PC-3 (cell line): ENCODE data around the gene RGS3. TPM values are rescaled to one million over a fixed set of nuclear protein-coding genes. Genes with fewer than 3 reads are reported as not detected.

Source experiments
- ATAC-seq: fragments of 200-7000 bp; cut with Tn5 transposase; 2 replicates; pipeline ENCODE4 v1.9.1; 2020; ENCODE audit warnings: mild to moderate bottlenecking, moderate library complexity
- BruUV-seq: library from RNA; stranded (reverse); fragments of 400-500 nt; replicated peaks from 2 replicates; lab custom pipeline; 2021; lab: Mats Ljungman, UMichigan
- CTCF ChIA-PET: fragments of 300-600 bp; sonication (Branson Sonifier 250); formaldehyde crosslinking; loops from one replicate; lab custom pipeline; 2022; ENCODE audit warnings: antibody characterized with exemption; lab: Charles Lee
- POLR2A ChIA-PET: fragments of 300-600 bp; sonication (Branson Sonifier 250); formaldehyde crosslinking; loops from one replicate; lab custom pipeline; 2022; ENCODE audit warnings: antibody characterized with exemption; ENCODE audit not compliant: unreplicated experiment; lab: Charles Lee
- DNase-seq: peaks from one replicate; pipeline ENCODE4 v3.0.0-alpha.2; 2015
- H2AFZ ChIP-seq: fragments of 300-600 bp; sonication (generic); 2 replicates; pipeline ENCODE4 v1.6.0; 2016; ENCODE audit warnings: antibody characterized with exemption, low read length
- H3F3A ChIP-seq: fragments of 300-600 bp; sonication (generic); one replicate; pipeline ENCODE4 v1.6.0; 2017; ENCODE audit warnings: antibody characterized with exemption, low read length, control low read depth, mild to moderate bottlenecking; ENCODE audit not compliant: unreplicated experiment
- H3K27ac ChIP-seq: fragments of 300-600 bp; sonication (generic); 2 replicates; pipeline ENCODE4 v1.5.1; 2016; ENCODE audit warnings: mild to moderate bottlenecking, low read length
- H3K27me3 ChIP-seq: fragments of 300-600 bp; sonication (generic); 2 replicates; pipeline ENCODE4 v1.6.1; 2016; ENCODE audit warnings: low read length, mixed read lengths
- H3K36me3 ChIP-seq: fragments of 300-600 bp; sonication (generic); 2 replicates; pipeline ENCODE4 v1.6.1; 2016; ENCODE audit warnings: low read depth, mixed run types, low read length, mixed read lengths
- H3K4me1 ChIP-seq: fragments of 300-600 bp; sonication (generic); 2 replicates; pipeline ENCODE4 v1.5.1; 2016; ENCODE audit warnings: low read length; ENCODE audit not compliant: insufficient read depth
- H3K4me2 ChIP-seq: fragments of 300-600 bp; sonication (generic); 2 replicates; pipeline ENCODE4 v1.6.0; 2016; ENCODE audit warnings: low read length
- H3K4me3 ChIP-seq: fragments of 300-600 bp; sonication (generic); 2 replicates; pipeline ENCODE4 v1.5.1; 2016; ENCODE audit warnings: mild to moderate bottlenecking, low read length, mixed read lengths
- H3K79me2 ChIP-seq: fragments of 300-600 bp; sonication (generic); 2 replicates; pipeline ENCODE4 v1.6.1; 2017; ENCODE audit warnings: low read length, mixed read lengths
- H3K9ac ChIP-seq: fragments of 300-600 bp; sonication (generic); 2 replicates; pipeline ENCODE4 v1.6.0; 2016; ENCODE audit warnings: mild to moderate bottlenecking, low read length
- H3K9me2 ChIP-seq: fragments of 300-600 bp; sonication (generic); replicated peaks from 2 replicates; pipeline ENCODE4 v1.6.1; 2016; ENCODE audit warnings: mixed run types, low read length, mixed read lengths
- H3K9me3 ChIP-seq: fragments of 300-600 bp; sonication (generic); 2 replicates; pipeline ENCODE4 v1.6.1; 2016; ENCODE audit warnings: low read length, mixed read lengths
- H4K20me1 ChIP-seq: fragments of 300-600 bp; sonication (generic); 2 replicates; pipeline ENCODE4 v1.6.1; 2016; ENCODE audit warnings: low read length, mixed read lengths
- CTCF ChIP-seq: fragments of 300-600 bp; sonication (generic); conservative IDR thresholded peaks from 2 replicates; pipeline ENCODE4 v1.5.1; 2017; ENCODE audit warnings: antibody characterized with exemption, low read depth, mild to moderate bottlenecking, low read length
- EZH2 ChIP-seq: fragments of 300-600 bp; sonication (generic); IDR thresholded peaks from one replicate; pipeline ENCODE4 v1.6.1; 2017; ENCODE audit warnings: antibody characterized with exemption, mild to moderate bottlenecking, low read length; ENCODE audit not compliant: unreplicated experiment
- EZH2phosphoT487 ChIP-seq: fragments of 300-600 bp; sonication (generic); IDR thresholded peaks from 2 replicates; pipeline ENCODE4 v1.6.1; 2018; ENCODE audit warnings: mild to moderate bottlenecking, antibody characterized with exemption, low read length, borderline replicate concordance
- intact Hi-C: fragments of 100-400 bp; cut with micrococcal nuclease; formaldehyde crosslinking; loops from 2 replicates; pipeline ENCODE4 v1.9.0; 2023
- total RNA-seq: library from RNA; depleted of rRNA; stranded (reverse); fragments of >200 nt; gene quantifications from 2 replicates; pipeline ENCODE4 v1.2.3, GENCODE V29; 2014

Gene RGS3
- total RNA-seq, 1 experiment from 2014 or later: 26.3 TPM

GRCh38 chr9:113538701-113539430 is 75.3 kb downstream of the RGS3 start:
- no peak overlapping the region for H3K9ac ChIP-seq
- H3K4me2 ChIP-seq: no peak overlapping the region
- TF ChIP-seq CTCF (no peak), EZH2 (no peak), EZH2phosphoT487 (no peak)
- ATAC-seq (no peak), DNase-seq (no peak)
- no peak overlapping the region for H3K27ac ChIP-seq
- H4K20me1 ChIP-seq: no peaks in the 10 kb centered on the region
- no peaks in the 10 kb centered on the region for H3K36me3 ChIP-seq
- POLR2A ChIA-PET: no interaction called here
- no peaks in the 10 kb centered on the region for H3F3A ChIP-seq
- CTCF ChIA-PET: no interaction called here
- intact Hi-C loops: no loop called here
- no peaks in the 10 kb centered on the region for H3K9me3 ChIP-seq
- no peaks in the 10 kb centered on the region for H3K4me1 ChIP-seq
- H3K27me3 ChIP-seq: no peaks in the 10 kb centered on the region
- no peaks in the 10 kb centered on the region for H3K79me2 ChIP-seq
- H2AFZ ChIP-seq: no peak overlapping the region
- BruUV-seq: no TSS peak
- no peak overlapping the region for H3K4me3 ChIP-seq
- H3K9me2 ChIP-seq: no peaks in the 10 kb centered on the region

DNA sequence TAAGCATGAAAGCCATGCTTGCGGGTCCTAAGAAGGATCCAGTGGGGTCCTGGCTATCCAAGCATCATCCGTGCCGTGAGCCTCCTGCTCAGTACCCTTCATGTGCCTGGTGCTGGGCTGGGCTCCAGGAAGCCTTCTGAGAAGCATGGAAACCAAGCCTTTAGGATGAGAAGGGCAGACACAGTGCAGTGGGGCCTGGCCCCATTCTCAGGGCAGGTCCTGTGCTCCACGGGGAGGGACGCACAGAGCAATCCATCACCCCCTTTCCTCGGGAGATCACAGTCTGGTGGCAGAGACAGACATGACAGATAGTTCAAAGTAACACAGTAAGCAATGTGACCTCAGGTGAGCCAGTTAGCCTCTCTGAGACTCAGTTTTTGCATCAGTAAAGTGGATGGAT is 76.9 kb downstream of the RGS3 start:
- H3F3A ChIP-seq: no peaks in the 10 kb centered on the region
- no peak overlapping the region for H3K4me3 ChIP-seq
- POLR2A ChIA-PET: no interaction called here
- no peak for TF ChIP-seq CTCF
- no peak for TF ChIP-seq EZH2phosphoT487
- TF ChIP-seq EZH2: no peak
- intact Hi-C loops: no loop called here
- H3K9ac ChIP-seq: no peak overlapping the region
- H4K20me1 ChIP-seq: no peaks in the 10 kb centered on the region
- no peaks in the 10 kb centered on the region for H3K4me1 ChIP-seq
- no peaks in the 10 kb centered on the region for H3K27me3 ChIP-seq
- CTCF ChIA-PET: no interaction called here
- H2AFZ ChIP-seq: no peak overlapping the region
- ATAC-seq (no peak), DNase-seq (no peak)
- H3K27ac ChIP-seq: no peak overlapping the region
- H3K4me2 ChIP-seq: no peak overlapping the region
- H3K9me3 ChIP-seq: no peaks in the 10 kb centered on the region
- no TSS peak for BruUV-seq
- no peaks in the 10 kb centered on the region for H3K36me3 ChIP-seq
- no peaks in the 10 kb centered on the region for H3K9me2 ChIP-seq
- no peaks in the 10 kb centered on the region for H3K79me2 ChIP-seq

GRCh38 chr9:113541019-113541900 is 77.7 kb downstream of the RGS3 start:
- Histone ChIP-seq H3K27ac (no peak overlapping the region), H2AFZ (no peak overlapping the region), H3K79me2 (no peaks in the 10 kb centered on the region), H3K36me3 (no peaks in the 10 kb centered on the region), H3K9me3 (no peaks in the 10 kb centered on the region), H3K4me2 (no peak overlapping the region), H3F3A (no peaks in the 10 kb centered on the region), H3K4me3 (no peak overlapping the region), H3K27me3 (no peaks in the 10 kb centered on the region), H3K9ac (no peak overlapping the region), H3K9me2 (no peaks in the 10 kb centered on the region), H3K4me1 (no peaks in the 10 kb centered on the region), H4K20me1 (no peaks in the 10 kb centered on the region)
- BruUV-seq: no TSS peak
- CTCF ChIA-PET: no interaction called here
- DNase-seq (peak; percentile 24), ATAC-seq (no peak)
- POLR2A ChIA-PET: no interaction called here
- intact Hi-C loops: no loop called here
- TF ChIP-seq EZH2: no peak
- TF ChIP-seq EZH2phosphoT487: no peak
- no peak for TF ChIP-seq CTCF
